HepG2 (cell line): ENCODE measurements around the gene UMOD. TPM values are rescaled to one million over a fixed set of nuclear protein-coding genes. Genes with fewer than 3 reads are reported as not detected.
A peak's percentile ranks its signal among the peaks of the same experiment; 100 is the strongest.

Experiments
- FOSL2 ChIP-seq: sonication (generic); formaldehyde crosslinking; IDR thresholded peaks from 2 replicates; pipeline ENCODE4 v1.4.0; 2020; ENCODE audit warnings: missing genetic modification reagents
- KDM3A ChIP-seq: IDR thresholded peaks from 2 replicates; pipeline ENCODE4 v1.6.1; 2018; ENCODE audit warnings: low read depth, missing compliant biosample characterization
- MAZ ChIP-seq, 2 experiments: sonication (generic) in 1 of 2; formaldehyde crosslinking in 1 of 2; IDR thresholded peaks; 2 replicates each; pipeline versions ENCODE4 v1.5.0 to v1.6.1; 2012 to 2020; ENCODE audit warnings: low read depth in 2 of 2, mild to moderate bottlenecking in 2 of 2, borderline replicate concordance in 1 of 2, improper control_type of control experiment in 1 of 2, low read length in 1 of 2, missing genetic modification reagents in 1 of 2, moderate library complexity in 1 of 2
- MEIS2 ChIP-seq: sonication (generic); formaldehyde crosslinking; IDR thresholded peaks from 2 replicates; pipeline ENCODE4 v1.9.0; 2021; ENCODE audit warnings: mild to moderate bottlenecking, missing genetic modification reagents
- MLLT10 ChIP-seq: sonication (generic); formaldehyde crosslinking; IDR thresholded peaks from 2 replicates; pipeline ENCODE4 v1.4.0; 2020; ENCODE audit warnings: missing genetic modification reagents
- MTA1 ChIP-seq: sonication (generic); formaldehyde crosslinking; IDR thresholded peaks from 2 replicates; pipeline ENCODE4 v1.4.0; 2020; ENCODE audit warnings: missing genetic modification reagents, mild to moderate bottlenecking, borderline replicate concordance
- POGZ ChIP-seq: sonication (generic); formaldehyde crosslinking; IDR thresholded peaks from 2 replicates; pipeline ENCODE4 v1.4.0; 2020; ENCODE audit warnings: mild to moderate bottlenecking, missing genetic modification reagents
- REXO4 ChIP-seq: sonication (generic); formaldehyde crosslinking; IDR thresholded peaks from 2 replicates; pipeline ENCODE4 v1.8.0; 2022; ENCODE audit warnings: missing genetic modification reagents, mild to moderate bottlenecking, borderline replicate concordance
- RXRB ChIP-seq: IDR thresholded peaks from 2 replicates; pipeline ENCODE4 v1.6.1; 2016; ENCODE audit warnings: borderline replicate concordance, missing genetic modification reagents, missing compliant biosample characterization
- SPEN ChIP-seq: sonication (generic); formaldehyde crosslinking; IDR thresholded peaks from 2 replicates; pipeline ENCODE4 v1.5.1; 2020; ENCODE audit warnings: low read depth, mild to moderate bottlenecking, missing genetic modification reagents
- ZBTB3 ChIP-seq: sonication (generic); formaldehyde crosslinking; IDR thresholded peaks from 2 replicates; pipeline ENCODE4 v1.4.0; 2020; ENCODE audit warnings: low read depth, mild to moderate bottlenecking, moderate library complexity, missing genetic modification reagents, borderline replicate concordance
- ZFP36L2 ChIP-seq: sonication (generic); formaldehyde crosslinking; IDR thresholded peaks from 2 replicates; pipeline ENCODE4 v1.4.0; 2020; ENCODE audit warnings: missing genetic modification reagents
- ZNF556 ChIP-seq: sonication (generic); formaldehyde crosslinking; IDR thresholded peaks from 2 replicates; pipeline ENCODE4 v1.4.0; 2020; ENCODE audit warnings: mild to moderate bottlenecking, missing genetic modification reagents, borderline replicate concordance
- ZNF558 ChIP-seq: sonication (generic); formaldehyde crosslinking; IDR thresholded peaks from 2 replicates; pipeline ENCODE4 v1.9.0; 2022; ENCODE audit warnings: mild to moderate bottlenecking, missing genetic modification reagents, borderline replicate concordance
- polyA plus RNA-seq, 8 experiments: library from polyadenylated mRNA; depleted of rRNA in 3 of 8; stranded (reverse) in 7 of 8; unstranded in 1 of 8; fragments of >200 nt; fragmentation: Illumina TruSeq in 4 of 8; extraction: Trizol in 4 of 8; gene quantifications; 2 replicates each; pipeline versions ENCODE4 v1.2.1 to v1.2.3, GENCODE V29; 2011 to 2016; ENCODE audit warnings: low read depth in 4 of 8, missing spikeins in 1 of 8, mixed read lengths in 1 of 8; ENCODE audit not compliant: insufficient read depth in 1 of 8
- total RNA-seq, 5 experiments: library from RNA; depleted of rRNA; stranded (reverse); fragments of >200 nt; fragmentation: Illumina TruSeq; extraction: Trizol; gene quantifications; 2 replicates each; pipeline ENCODE4 v1.2.3, GENCODE V29; 2016; ENCODE audit warnings: low read depth in 1 of 5
- TF ChIP-seq, protein P1 (sequence below): IDR thresholded peaks from 2 replicates; pipeline ENCODE4 v1.6.1; 2016; ENCODE audit warnings: low read depth, missing genetic modification reagents, missing compliant biosample characterization
- TF ChIP-seq, protein P2 (sequence below): sonication (generic); formaldehyde crosslinking; IDR thresholded peaks from 2 replicates; pipeline ENCODE4 v1.4.0; 2020; ENCODE audit warnings: mild to moderate bottlenecking, missing genetic modification reagents, borderline replicate concordance
- TF ChIP-seq, protein P3 (sequence below): sonication (generic); formaldehyde crosslinking; IDR thresholded peaks from 2 replicates; pipeline ENCODE4 v1.4.0; 2020; ENCODE audit warnings: mild to moderate bottlenecking, missing genetic modification reagents

The UMOD gene
- total and polyA plus RNA-seq, 2 of the 13 experiments (the other 11 are each of a cell fraction or from before 2014, with no cell fraction given): not detected

DNA sequence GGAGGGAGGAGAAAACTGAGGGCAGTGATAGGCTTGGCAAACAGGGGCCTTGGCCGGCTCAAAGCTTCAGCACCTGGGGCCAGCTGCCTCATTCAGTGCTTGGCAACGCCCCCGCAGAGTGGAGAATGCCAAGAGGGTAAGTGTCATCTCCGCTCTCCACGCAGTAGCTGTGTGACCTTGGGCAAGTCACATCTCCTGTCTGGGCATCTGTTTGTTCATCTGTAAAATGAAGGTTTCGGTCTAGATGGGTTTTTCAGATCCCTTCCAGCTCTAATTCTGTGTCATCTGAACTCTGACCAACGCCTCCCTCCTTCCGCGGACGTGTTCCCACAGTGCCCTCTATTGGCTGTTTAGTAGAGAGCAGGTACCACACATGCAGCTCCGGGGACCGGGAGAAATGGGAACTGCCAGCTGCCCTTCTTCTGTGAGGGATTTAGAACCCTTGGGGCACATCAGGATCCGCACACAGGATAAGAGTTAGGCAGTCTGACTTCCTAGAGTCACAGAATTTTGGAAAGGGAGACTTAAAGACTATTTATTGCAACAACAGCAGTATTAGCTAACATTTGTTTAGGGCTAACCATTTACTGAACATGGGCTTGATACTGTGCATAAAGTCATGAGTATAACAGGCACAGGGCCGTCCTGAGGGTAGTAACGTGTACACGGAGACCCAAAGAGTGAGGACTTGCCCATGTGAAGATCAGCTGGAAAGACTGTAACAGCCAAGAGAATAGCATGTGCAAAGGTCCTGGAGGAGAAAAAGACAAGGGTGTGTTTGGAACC, 52.0 kb downstream of the UMOD start (continued):
- TF ChIP-seq, protein P1, sequence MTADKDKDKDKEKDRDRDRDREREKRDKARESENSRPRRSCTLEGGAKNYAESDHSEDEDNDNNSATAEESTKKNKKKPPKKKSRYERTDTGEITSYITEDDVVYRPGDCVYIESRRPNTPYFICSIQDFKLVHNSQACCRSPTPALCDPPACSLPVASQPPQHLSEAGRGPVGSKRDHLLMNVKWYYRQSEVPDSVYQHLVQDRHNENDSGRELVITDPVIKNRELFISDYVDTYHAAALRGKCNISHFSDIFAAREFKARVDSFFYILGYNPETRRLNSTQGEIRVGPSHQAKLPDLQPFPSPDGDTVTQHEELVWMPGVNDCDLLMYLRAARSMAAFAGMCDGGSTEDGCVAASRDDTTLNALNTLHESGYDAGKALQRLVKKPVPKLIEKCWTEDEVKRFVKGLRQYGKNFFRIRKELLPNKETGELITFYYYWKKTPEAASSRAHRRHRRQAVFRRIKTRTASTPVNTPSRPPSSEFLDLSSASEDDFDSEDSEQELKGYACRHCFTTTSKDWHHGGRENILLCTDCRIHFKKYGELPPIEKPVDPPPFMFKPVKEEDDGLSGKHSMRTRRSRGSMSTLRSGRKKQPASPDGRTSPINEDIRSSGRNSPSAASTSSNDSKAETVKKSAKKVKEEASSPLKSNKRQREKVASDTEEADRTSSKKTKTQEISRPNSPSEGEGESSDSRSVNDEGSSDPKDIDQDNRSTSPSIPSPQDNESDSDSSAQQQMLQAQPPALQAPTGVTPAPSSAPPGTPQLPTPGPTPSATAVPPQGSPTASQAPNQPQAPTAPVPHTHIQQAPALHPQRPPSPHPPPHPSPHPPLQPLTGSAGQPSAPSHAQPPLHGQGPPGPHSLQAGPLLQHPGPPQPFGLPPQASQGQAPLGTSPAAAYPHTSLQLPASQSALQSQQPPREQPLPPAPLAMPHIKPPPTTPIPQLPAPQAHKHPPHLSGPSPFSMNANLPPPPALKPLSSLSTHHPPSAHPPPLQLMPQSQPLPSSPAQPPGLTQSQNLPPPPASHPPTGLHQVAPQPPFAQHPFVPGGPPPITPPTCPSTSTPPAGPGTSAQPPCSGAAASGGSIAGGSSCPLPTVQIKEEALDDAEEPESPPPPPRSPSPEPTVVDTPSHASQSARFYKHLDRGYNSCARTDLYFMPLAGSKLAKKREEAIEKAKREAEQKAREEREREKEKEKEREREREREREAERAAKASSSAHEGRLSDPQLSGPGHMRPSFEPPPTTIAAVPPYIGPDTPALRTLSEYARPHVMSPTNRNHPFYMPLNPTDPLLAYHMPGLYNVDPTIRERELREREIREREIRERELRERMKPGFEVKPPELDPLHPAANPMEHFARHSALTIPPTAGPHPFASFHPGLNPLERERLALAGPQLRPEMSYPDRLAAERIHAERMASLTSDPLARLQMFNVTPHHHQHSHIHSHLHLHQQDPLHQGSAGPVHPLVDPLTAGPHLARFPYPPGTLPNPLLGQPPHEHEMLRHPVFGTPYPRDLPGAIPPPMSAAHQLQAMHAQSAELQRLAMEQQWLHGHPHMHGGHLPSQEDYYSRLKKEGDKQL (CRISPR knock-in tag): no peak
- TF ChIP-seq, protein P2, sequence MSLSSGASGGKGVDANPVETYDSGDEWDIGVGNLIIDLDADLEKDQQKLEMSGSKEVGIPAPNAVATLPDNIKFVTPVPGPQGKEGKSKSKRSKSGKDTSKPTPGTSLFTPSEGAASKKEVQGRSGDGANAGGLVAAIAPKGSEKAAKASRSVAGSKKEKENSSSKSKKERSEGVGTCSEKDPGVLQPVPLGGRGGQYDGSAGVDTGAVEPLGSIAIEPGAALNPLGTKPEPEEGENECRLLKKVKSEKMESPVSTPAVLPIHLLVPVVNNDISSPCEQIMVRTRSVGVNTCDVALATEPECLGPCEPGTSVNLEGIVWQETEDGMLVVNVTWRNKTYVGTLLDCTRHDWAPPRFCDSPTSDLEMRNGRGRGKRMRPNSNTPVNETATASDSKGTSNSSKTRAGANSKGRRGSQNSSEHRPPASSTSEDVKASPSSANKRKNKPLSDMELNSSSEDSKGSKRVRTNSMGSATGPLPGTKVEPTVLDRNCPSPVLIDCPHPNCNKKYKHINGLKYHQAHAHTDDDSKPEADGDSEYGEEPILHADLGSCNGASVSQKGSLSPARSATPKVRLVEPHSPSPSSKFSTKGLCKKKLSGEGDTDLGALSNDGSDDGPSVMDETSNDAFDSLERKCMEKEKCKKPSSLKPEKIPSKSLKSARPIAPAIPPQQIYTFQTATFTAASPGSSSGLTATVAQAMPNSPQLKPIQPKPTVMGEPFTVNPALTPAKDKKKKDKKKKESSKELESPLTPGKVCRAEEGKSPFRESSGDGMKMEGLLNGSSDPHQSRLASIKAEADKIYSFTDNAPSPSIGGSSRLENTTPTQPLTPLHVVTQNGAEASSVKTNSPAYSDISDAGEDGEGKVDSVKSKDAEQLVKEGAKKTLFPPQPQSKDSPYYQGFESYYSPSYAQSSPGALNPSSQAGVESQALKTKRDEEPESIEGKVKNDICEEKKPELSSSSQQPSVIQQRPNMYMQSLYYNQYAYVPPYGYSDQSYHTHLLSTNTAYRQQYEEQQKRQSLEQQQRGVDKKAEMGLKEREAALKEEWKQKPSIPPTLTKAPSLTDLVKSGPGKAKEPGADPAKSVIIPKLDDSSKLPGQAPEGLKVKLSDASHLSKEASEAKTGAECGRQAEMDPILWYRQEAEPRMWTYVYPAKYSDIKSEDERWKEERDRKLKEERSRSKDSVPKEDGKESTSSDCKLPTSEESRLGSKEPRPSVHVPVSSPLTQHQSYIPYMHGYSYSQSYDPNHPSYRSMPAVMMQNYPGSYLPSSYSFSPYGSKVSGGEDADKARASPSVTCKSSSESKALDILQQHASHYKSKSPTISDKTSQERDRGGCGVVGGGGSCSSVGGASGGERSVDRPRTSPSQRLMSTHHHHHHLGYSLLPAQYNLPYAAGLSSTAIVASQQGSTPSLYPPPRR (CRISPR knock-in tag): peak; percentile 31; the same call in 1 of the 2 replicates
- TF ChIP-seq ZNF558 (CRISPR knock-in tag) (no peak), REXO4 (no peak), MTA1 (CRISPR knock-in tag) (no peak), ZFP36L2 (CRISPR knock-in tag) (no peak), FOSL2 (CRISPR knock-in tag) (0 out of 2 replicates have a peak, but pooled peaks have one; percentile 33), ZBTB3 (CRISPR knock-in tag) (no peak), ZNF556 (CRISPR knock-in tag) (no peak), KDM3A (CRISPR knock-in tag) (no peak), MEIS2 (CRISPR knock-in tag) (no peak), MLLT10 (CRISPR knock-in tag) (no peak), SPEN (peak; percentile 42; the same call in 1 of the 2 replicates), POGZ (CRISPR knock-in tag) (no peak), MAZ (IDR thresholded peaks at IDR 0.05; ENCODE audit: borderline replicate concordance, low read depth, low read length) (peak; percentile 53; the same call in 1 of the 2 replicates), MAZ (CRISPR knock-in tag; IDR thresholded peaks at IDR 0.05; ENCODE audit: low read depth) (no peak), RXRB (CRISPR knock-in tag) (0 out of 2 replicates have a peak, but pooled peaks have one; percentile 41)
- TF ChIP-seq, protein P3, sequence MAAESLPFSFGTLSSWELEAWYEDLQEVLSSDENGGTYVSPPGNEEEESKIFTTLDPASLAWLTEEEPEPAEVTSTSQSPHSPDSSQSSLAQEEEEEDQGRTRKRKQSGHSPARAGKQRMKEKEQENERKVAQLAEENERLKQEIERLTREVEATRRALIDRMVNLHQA (CRISPR knock-in tag): no peak
